WERI-Rb-1 (cell line): ENCODE results near the gene OR2V2.
A peak's percentile ranks its signal among the peaks of the same experiment; 100 is the strongest.

Experiments used
- DNase-seq: peaks from one replicate; pipeline ENCODE4 v3.0.0-alpha.2; 2020
- H3K27ac ChIP-seq: fragments of 250-450 bp; sonication (Bioruptor Pico); 2 replicates; pipeline ENCODE4 v1.5.1; 2020; ENCODE audit warnings: mild to moderate bottlenecking, moderate library complexity
- H3K27me3 ChIP-seq: fragments of 250-450 bp; sonication (Bioruptor Pico); 2 replicates; pipeline ENCODE4 v1.5.1; 2021; ENCODE audit warnings: mild to moderate bottlenecking, low read depth, moderate library complexity; ENCODE audit not compliant: insufficient read depth, severe bottlenecking
- H3K36me3 ChIP-seq: fragments of 250-450 bp; sonication (Bioruptor Pico); 2 replicates; pipeline ENCODE4 v1.5.1; 2020; ENCODE audit warnings: mild to moderate bottlenecking, moderate library complexity
- H3K4me3 ChIP-seq: 2 replicates; pipeline ENCODE4 v1.5.1; 2011; ENCODE audit warnings: low read depth, mild to moderate bottlenecking, control low read depth, low read length
- H3K9me3 ChIP-seq: fragments of 250-450 bp; sonication (Bioruptor Pico); 2 replicates; pipeline ENCODE4 v1.5.1; 2021; ENCODE audit warnings: mild to moderate bottlenecking, moderate library complexity; ENCODE audit not compliant: severe bottlenecking
- CTCF ChIP-seq: IDR thresholded peaks from 2 replicates; pipeline ENCODE4 v1.5.1; 2011; ENCODE audit warnings: low read depth, mild to moderate bottlenecking, control low read depth, inconsistent platforms, low read length

The OR2V2 gene

DNA sequence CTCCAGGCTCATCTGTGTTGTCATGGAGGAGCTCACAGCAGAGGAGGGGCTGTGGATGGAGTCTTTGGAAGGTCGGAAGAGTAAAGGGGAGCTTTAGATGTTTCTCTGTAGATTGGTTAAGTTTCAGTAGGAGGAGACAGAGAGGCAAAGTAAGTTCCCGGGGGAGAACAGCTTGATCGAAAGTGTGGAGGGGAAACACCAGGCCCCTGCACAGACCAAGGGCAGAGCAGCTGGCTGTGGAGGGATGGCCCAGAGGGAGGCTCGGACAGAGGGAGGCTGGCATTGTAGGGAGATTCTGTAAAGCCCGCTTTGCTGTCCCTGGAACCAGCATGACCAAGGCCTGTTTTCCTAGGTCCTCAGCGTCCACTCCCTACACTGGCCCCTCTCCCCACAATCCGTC, 5.3 kb upstream of the OR2V2 start:
- no peaks in the 10 kb centered on the region for H3K9me3 ChIP-seq
- no peak overlapping the region for H3K4me3 ChIP-seq
- H3K27ac ChIP-seq = no peak overlapping the region
- H3K27me3 ChIP-seq = peaks cover 4% of the 10 kb centered on the region
- TF ChIP-seq CTCF = no peak
- DNase-seq = no peak
- no peaks in the 10 kb centered on the region for H3K36me3 ChIP-seq

DNA sequence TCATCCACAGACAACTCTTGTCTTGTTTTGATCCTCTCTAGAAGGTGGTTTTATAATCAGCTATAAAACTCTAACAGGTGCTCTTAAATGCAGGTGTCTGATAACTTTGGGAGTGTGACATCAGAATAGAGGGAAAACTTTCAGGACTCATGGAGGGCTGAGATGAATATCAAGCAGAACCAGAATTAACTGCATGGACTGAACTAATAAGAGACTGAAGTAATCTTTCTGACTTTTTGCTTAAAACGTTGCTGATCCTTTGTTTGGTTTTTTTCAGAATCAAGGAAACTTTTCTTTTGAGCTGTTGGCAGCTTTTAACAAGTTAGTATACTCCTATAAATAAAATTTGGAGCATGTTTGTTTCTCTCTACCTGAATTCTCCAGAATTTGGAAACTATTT, 2.3 kb upstream of the OR2V2 start:
- H3K9me3 ChIP-seq = no peaks in the 10 kb centered on the region
- no peaks in the 10 kb centered on the region for H3K36me3 ChIP-seq
- H3K4me3 ChIP-seq = no peak overlapping the region
- H3K27me3 ChIP-seq = peaks cover 3% of the 10 kb centered on the region
- H3K27ac ChIP-seq = no peak overlapping the region
- no peak for DNase-seq
- TF ChIP-seq CTCF = no peak

DNA sequence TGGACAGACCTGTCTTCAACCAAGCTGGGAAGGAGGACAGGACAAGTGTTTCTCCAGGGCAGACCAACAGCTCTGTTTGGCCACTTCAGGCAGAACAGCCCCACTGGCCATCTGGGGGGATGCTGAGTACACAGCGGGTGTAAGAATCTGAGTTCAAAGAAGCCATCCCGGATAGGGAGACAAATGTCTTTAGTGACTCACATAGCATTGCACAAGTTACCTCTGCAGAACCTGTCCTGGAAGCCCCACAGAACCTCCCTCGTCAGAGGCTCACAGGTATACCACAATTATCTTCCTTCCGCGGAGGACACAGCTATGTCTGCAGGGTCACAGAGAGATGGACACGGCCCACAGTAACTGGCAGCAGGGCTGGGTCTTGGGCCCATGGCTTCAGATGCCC, 2.0 kb downstream of the OR2V2 start:
- no peak for DNase-seq
- Histone ChIP-seq H3K27ac (no peak overlapping the region), H3K27me3 (peaks cover 13% of the 10 kb centered on the region), H3K4me3 (no peak overlapping the region), H3K9me3 (no peaks in the 10 kb centered on the region), H3K36me3 (no peaks in the 10 kb centered on the region)
- TF ChIP-seq CTCF = no peak

GRCh38 chr5:181149806-181150733, 2.7 kb downstream of the OR2V2 start:
- DNase-seq = no peak
- H3K27me3 ChIP-seq = peaks cover 13% of the 10 kb centered on the region
- H3K9me3 ChIP-seq = no peaks in the 10 kb centered on the region
- no peaks in the 10 kb centered on the region for H3K36me3 ChIP-seq
- H3K4me3 ChIP-seq = no peak overlapping the region
- no peak overlapping the region for H3K27ac ChIP-seq
- TF ChIP-seq CTCF = no peak

DNA sequence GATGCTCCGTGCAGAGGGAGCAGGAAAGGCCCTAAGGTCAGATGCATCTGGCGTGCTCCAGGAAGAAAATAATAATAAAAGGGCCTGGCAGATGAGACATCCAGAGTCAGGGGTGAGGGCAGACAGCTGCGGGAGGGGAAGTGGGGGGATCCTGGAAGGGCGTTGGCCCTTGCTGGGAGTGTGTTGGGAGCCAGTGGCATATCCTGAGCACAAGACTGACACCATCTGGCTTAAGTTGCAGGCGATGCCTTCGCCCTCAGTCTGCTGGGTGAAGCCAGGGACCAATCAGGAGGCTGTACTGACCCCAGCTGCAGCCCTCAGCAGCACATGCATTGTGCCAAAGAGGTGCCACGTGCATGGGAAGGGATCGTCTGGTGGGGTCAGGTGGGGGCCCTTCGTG, 3.8 kb downstream of the OR2V2 start:
- H3K27ac ChIP-seq = no peak overlapping the region
- DNase-seq = no peak
- H3K36me3 ChIP-seq = no peaks in the 10 kb centered on the region
- H3K9me3 ChIP-seq = no peaks in the 10 kb centered on the region
- TF ChIP-seq CTCF = 0 out of 2 replicates have a peak, but pooled peaks have one; percentile 6
- peaks cover 13% of the 10 kb centered on the region for H3K27me3 ChIP-seq
- H3K4me3 ChIP-seq = no peak overlapping the region
